Brain microvascular endothelial cell (primary cell): ENCODE data around the gene RBM27.
"Not testable (repeated sequence)": the region's sequence is repeated elsewhere in the genome, so short reads cannot be mapped to it uniquely, and the experiment has no call there.

Experiments
- DNase-seq: peaks from one replicate; pipeline ENCODE4 v3.0.0-alpha.2; 2020
- H3K27ac ChIP-seq: fragments of 250-450 bp; sonication (Bioruptor Pico); 2 replicates; pipeline ENCODE4 v1.5.1; 2020; ENCODE audit warnings: mild to moderate bottlenecking, moderate library complexity
- H3K27me3 ChIP-seq: fragments of 250-450 bp; sonication (Bioruptor Pico); replicated peaks from 2 replicates; pipeline ENCODE4 v1.5.1; 2020; ENCODE audit warnings: mild to moderate bottlenecking
- H3K36me3 ChIP-seq: fragments of 250-450 bp; sonication (Bioruptor Pico); replicated peaks from 2 replicates; pipeline ENCODE4 v1.5.1; 2020; ENCODE audit warnings: mild to moderate bottlenecking
- H3K4me3 ChIP-seq: 2 replicates; pipeline ENCODE4 v1.5.1; 2011; ENCODE audit warnings: low read depth, mild to moderate bottlenecking, control low read depth, low read length, moderate library complexity
- in situ Hi-C: cut with HindIII; loops from 2 replicates; pipeline ENCODE4 v1.10.0; 2017; ENCODE audit warnings: low sequenced_read_pairs, low pct_ligation_motif_present
- TF ChIP-seq, protein P1 (sequence below): IDR thresholded peaks from 2 replicates; pipeline ENCODE4 v1.5.1; 2011; ENCODE audit warnings: low read depth, mild to moderate bottlenecking, moderate library complexity, low read length, control low read depth, inconsistent platforms; ENCODE audit errors: missing control alignments

The RBM27 gene

DNA sequence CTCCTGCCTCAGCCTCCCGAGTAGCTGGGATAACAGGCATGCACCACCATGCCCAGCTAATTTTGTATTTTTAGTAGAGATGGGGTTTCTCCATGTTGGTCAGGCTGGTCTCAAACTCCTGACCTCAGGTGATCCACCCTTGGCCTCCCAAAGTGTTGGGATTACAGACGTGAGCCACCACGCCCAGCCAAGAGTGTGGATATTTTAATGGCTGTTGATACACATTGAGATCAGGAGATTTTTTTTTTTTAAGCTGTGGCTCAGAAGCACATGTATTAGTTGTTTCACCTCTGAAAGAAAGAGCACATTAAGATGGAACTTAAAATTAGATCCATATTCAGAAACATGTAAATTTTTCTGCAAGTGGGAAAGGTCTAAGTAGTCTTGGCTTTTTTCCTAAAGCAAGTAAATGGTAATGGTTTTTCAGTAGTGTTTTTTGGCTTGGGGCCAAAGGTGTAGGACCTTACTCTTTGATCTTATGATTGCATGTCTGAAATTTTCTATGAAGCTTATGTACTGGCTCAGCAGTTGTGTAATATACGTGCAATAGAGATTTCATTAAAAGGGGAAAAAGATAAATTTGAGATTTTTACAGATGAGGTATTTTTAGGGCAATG is 9.9 kb downstream of the RBM27 start:
- peak; percentile 9 for DNase-seq
- in situ Hi-C loops: no loop called here

DNA sequence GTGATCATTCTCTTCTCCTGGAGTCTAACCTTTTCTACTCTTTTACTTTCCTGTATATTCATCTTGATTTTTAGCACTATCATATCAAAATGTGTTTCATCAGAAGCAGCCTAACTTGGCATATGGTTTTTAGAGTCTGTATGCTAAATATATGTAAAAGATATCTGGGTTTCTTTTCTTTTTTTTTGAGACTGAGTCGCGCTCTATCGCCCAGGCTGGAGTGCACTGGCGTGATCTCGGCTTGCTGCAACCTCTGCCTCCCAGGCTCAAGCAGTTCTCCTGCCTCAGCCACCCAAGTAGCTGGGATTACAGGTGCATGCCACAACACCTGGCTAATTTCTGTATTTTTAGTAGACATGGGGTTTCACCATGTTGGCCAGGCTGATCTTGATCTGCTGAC is 11.5 kb downstream of the RBM27 start:
- H3K36me3 ChIP-seq, H3K27me3 ChIP-seq, DNase-seq, H3K27ac ChIP-seq, in situ Hi-C loops, H3K4me3 ChIP-seq: not testable (repeated sequence)

More for the DNA sequence above, 9.9 kb downstream of the RBM27 start:
- no peaks in the 10 kb centered on the region for H3K27me3 ChIP-seq
- no peak overlapping the region for H3K4me3 ChIP-seq
- no peak overlapping the region for H3K27ac ChIP-seq
- TF ChIP-seq, protein P1, sequence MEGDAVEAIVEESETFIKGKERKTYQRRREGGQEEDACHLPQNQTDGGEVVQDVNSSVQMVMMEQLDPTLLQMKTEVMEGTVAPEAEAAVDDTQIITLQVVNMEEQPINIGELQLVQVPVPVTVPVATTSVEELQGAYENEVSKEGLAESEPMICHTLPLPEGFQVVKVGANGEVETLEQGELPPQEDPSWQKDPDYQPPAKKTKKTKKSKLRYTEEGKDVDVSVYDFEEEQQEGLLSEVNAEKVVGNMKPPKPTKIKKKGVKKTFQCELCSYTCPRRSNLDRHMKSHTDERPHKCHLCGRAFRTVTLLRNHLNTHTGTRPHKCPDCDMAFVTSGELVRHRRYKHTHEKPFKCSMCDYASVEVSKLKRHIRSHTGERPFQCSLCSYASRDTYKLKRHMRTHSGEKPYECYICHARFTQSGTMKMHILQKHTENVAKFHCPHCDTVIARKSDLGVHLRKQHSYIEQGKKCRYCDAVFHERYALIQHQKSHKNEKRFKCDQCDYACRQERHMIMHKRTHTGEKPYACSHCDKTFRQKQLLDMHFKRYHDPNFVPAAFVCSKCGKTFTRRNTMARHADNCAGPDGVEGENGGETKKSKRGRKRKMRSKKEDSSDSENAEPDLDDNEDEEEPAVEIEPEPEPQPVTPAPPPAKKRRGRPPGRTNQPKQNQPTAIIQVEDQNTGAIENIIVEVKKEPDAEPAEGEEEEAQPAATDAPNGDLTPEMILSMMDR: no peak
- no peaks in the 10 kb centered on the region for H3K36me3 ChIP-seq

DNA sequence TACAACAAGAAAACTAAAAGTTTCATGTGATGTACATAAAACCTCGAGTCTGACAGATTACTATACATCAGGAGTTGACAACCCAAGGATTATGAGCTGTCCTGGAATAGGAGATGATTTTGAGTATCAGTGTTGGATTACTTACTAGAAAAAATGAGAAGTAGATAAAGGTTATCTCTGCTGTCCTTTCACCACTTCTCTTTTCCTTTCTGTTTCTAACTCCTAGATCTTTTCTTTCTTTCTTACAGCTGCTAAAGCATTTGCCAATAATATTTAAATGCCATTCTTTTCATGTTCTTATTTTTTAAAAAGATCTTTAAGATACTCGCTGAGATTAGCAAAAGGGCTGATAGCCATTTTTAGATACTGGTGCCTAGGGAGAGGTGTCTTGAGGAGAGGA is 14.8 kb downstream of the RBM27 start:
- H3K27me3 ChIP-seq: no peaks in the 10 kb centered on the region
- TF ChIP-seq, protein P1: no peak
- DNase-seq: no peak
- H3K27ac ChIP-seq: no peak overlapping the region
- in situ Hi-C loops: no loop called here
- H3K4me3 ChIP-seq: no peak overlapping the region
- H3K36me3 ChIP-seq: peaks cover 8% of the 10 kb centered on the region

GRCh38 chr5:146219243-146219642 is 15.8 kb downstream of the RBM27 start:
- TF ChIP-seq, protein P1: no peak
- in situ Hi-C loops: no loop called here
- no peak for DNase-seq
- Histone ChIP-seq H3K27me3 (no peaks in the 10 kb centered on the region), H3K4me3 (no peak overlapping the region), H3K36me3 (peaks cover 8% of the 10 kb centered on the region), H3K27ac (no peak overlapping the region)

DNA sequence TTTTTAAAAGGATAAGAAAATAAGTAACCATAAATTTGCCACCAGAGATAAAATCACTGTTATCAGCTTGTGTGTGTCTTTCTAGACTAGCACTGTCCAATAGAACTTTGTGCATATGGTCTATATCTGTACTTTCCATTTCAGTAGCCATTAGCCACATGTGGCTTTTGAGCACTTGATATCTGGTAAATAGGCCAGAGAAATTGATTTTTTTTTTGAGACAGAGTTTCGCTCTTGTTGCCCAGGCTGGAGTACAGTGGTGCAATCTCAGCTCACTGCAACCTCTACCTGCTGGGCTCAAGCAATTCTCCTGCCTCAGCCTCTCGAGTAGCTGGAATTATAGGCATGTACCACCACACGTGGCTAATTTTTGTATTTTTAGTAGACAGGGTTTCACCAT is 17.8 kb downstream of the RBM27 start:
- DNase-seq: no peak
- no peak overlapping the region for H3K4me3 ChIP-seq
- H3K36me3 ChIP-seq: peaks cover 8% of the 10 kb centered on the region
- in situ Hi-C loops: no loop called here
- no peak overlapping the region for H3K27ac ChIP-seq
- no peaks in the 10 kb centered on the region for H3K27me3 ChIP-seq
- TF ChIP-seq, protein P1: no peak

DNA sequence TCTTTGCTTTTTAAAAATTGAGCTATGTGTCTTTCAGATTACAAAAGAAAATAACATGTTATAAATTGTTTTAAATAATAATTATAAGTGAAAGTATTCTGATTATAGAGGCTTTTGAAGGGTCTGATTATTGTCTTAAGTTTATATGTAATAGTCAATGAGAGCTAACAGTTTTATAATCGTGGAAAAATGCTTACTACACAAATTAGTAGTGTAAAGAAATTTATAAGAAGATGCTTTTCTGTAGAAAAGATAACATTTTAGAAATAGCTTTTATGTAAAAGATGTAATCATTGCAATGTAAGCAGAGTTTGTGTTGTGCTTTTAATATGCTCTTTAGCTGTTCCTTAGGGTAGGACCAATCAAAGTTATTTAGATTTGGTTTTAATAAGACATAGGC is 18.6 kb downstream of the RBM27 start:
- in situ Hi-C loops: no loop called here
- H3K27ac ChIP-seq: no peak overlapping the region
- H3K27me3 ChIP-seq: no peaks in the 10 kb centered on the region
- TF ChIP-seq, protein P1: no peak
- no peak for DNase-seq
- peaks cover 10% of the 10 kb centered on the region for H3K36me3 ChIP-seq
- H3K4me3 ChIP-seq: no peak overlapping the region
